Upper lobe of left lung (tissue), 4 donors: Measurements from ENCODE around the gene ZNF280D.

Experiments used
- POLR2A ChIP-seq, 4 donors: fragments of 450-650 bp; IDR thresholded peaks; one replicate each; pipeline ENCODE4 v1.5.1; 2016 to 2017; ENCODE audit warnings: antibody characterized with exemption in 4 of 4, mild to moderate bottlenecking in 2 of 4
- POLR2AphosphoS5 ChIP-seq, 2 donors: sonication (generic); formaldehyde crosslinking; IDR thresholded peaks; one replicate each; pipeline ENCODE4 v1.5.1; 2017; ENCODE audit warnings: antibody characterized with exemption in 2 of 2
- TF ChIP-seq, protein P1 (sequence below), 6 experiments: fragments of 450-650 bp in 4 of 6; fragments of 200-600 bp in 2 of 6; sonication (generic) in 2 of 6; IDR thresholded peaks; one replicate each; pipeline ENCODE4 v1.5.1; 2016 to 2019; ENCODE audit warnings: antibody characterized with exemption in 6 of 6

DNA sequence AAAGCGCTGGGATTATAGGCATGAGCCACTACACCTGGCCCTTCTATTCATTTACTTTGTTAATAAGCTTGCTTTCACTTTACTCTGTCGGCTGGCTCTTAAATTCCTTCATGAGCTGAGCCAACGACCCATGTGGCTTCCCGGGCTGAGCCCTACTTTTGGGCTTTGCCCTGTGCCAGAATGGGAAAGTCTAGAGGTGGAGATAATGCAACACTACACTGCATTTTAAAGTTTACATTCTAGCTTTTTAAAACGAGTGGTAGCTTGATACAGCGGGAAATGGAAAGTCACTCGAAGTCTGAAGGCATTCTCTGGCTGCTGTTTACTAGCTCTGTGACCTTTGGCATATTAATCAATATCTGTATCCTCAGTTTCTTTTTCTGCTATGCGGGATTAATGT lies 49.0 kb upstream of the ZNF280D start:
- TF ChIP-seq, protein P1, sequence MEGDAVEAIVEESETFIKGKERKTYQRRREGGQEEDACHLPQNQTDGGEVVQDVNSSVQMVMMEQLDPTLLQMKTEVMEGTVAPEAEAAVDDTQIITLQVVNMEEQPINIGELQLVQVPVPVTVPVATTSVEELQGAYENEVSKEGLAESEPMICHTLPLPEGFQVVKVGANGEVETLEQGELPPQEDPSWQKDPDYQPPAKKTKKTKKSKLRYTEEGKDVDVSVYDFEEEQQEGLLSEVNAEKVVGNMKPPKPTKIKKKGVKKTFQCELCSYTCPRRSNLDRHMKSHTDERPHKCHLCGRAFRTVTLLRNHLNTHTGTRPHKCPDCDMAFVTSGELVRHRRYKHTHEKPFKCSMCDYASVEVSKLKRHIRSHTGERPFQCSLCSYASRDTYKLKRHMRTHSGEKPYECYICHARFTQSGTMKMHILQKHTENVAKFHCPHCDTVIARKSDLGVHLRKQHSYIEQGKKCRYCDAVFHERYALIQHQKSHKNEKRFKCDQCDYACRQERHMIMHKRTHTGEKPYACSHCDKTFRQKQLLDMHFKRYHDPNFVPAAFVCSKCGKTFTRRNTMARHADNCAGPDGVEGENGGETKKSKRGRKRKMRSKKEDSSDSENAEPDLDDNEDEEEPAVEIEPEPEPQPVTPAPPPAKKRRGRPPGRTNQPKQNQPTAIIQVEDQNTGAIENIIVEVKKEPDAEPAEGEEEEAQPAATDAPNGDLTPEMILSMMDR (IDR thresholded peaks at IDR 0.05) = no peak
- TF ChIP-seq POLR2AphosphoS5 (IDR thresholded peaks at IDR 0.05) = no peak
- no peak for TF ChIP-seq POLR2A (IDR thresholded peaks at IDR 0.05)
